ENCODE measurements around the gene SCAMP4. TPM values are rescaled to one million over a fixed set of nuclear protein-coding genes. Genes with fewer than 3 reads are reported as not detected.

The SCAMP4 gene
- total RNA-seq, 4 donors from 2014 or later = 49.8 to 144 (median 83.9) TPM

DNA sequence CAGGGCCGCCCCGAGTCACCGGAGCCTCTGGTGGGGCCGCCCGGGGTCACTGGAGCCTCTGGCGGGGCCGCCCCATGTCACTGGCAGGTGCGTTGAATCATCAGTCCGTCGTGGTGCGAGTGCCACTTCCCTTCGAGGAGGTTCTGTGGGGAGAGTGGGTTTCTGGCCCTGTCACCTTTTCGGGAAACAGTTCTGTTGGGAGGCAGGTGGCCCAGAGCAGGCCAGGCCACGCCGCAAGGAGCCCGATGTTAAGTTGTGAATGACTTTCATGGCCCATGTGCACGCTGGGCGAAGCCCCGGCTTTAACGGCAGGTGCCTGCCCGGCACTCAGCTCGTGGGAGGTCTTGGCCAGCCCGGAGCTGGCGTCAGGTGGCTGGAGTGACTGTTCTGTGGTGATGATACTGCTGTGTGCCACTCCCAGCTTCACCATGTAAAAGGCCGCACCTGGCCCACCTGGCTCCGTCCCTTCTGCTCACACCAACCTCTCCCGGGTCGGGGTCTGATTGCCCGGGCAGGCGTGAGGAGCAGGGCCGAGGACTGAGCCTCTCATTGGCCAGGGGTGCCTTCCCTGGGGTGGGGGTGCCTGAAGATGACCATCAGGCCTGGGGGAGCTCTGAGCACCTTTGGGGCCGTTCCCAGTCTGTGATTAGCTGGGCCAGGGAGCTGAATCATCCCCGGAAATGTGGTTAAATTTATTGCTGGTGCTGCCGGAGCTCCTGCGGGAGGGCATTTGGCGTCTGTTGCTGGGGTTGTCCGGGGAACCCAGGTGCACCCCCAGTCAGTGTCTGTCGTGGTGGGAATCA, 65.0 kb downstream of the SCAMP4 start:
- 74 to 78% methylated on average over 9 to 13 of the region's 38 CpGs for WGBS, 2 donors
- no peak overlapping the region for H3K27ac ChIP-seq

DNA sequence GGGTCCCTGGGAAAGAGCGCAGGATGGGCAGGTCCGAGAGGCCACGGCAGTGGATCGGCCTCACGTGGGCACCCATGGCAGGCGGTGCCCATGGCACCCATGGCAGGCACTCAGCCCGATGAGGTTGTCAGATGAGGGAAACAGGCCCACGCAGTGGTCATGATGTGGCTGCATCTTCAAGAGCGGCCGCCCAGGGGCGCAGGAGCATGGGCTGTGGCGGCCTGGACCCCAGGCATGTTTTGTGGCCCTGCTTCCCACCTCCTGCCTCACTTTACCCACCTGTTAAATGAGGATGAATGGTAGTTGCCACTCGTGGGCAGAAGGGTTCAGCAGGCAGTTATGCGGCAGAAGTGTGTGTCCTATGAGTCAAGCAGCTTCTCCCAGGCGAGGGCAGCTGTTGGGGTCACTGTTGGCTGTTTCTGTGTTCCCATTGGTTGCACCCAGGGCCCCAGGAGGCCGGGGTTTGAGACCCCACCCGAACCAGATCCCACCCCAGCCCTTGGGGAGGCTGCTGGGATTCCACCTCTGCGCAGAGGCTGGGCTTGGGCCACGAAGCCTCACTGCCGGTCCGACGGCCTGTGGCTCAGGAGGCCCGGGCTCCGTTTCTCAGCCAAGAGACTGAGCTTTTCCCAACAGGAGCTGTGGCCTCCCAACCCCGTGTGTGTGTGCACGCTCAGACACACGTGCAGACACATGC, 65.8 kb downstream of the SCAMP4 start:
- peaks cover 0 to 15% (median 3%) of the 10 kb centered on the region in 3 donors for H3K4me1 ChIP-seq
- no peaks in the 10 kb centered on the region for H3K9me3 ChIP-seq
- intact Hi-C loops (cut with DNase I) = loop anchor here (10.0 kb wide), 1 partner anchor 824 kb away; no protein-coding TSS in a partner anchor
- peaks cover 17 to 74% (median 20%) of the 10 kb centered on the region in 3 donors for H3K36me3 ChIP-seq
- DNase-seq = no peak
- H3K4me3 ChIP-seq = no peak overlapping the region
- H3K27me3 ChIP-seq = no peaks in the 10 kb centered on the region
- WGBS, 2 donors = 87 to 89% methylated on average over 9 to 14 of the region's 27 CpGs
- H3K27ac ChIP-seq = no peak overlapping the region
- no peak for TF ChIP-seq POLR2A (IDR thresholded peaks at IDR 0.05)
- TF ChIP-seq, protein P1, sequence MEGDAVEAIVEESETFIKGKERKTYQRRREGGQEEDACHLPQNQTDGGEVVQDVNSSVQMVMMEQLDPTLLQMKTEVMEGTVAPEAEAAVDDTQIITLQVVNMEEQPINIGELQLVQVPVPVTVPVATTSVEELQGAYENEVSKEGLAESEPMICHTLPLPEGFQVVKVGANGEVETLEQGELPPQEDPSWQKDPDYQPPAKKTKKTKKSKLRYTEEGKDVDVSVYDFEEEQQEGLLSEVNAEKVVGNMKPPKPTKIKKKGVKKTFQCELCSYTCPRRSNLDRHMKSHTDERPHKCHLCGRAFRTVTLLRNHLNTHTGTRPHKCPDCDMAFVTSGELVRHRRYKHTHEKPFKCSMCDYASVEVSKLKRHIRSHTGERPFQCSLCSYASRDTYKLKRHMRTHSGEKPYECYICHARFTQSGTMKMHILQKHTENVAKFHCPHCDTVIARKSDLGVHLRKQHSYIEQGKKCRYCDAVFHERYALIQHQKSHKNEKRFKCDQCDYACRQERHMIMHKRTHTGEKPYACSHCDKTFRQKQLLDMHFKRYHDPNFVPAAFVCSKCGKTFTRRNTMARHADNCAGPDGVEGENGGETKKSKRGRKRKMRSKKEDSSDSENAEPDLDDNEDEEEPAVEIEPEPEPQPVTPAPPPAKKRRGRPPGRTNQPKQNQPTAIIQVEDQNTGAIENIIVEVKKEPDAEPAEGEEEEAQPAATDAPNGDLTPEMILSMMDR (IDR thresholded peaks at IDR 0.05) = no peak

More for the DNA sequence above, 65.0 kb downstream of the SCAMP4 start:
- Histone ChIP-seq H3K4me1 (peaks cover 0 to 12% (median under 1%) of the 10 kb centered on the region in 3 donors), H3K36me3 (peaks cover 14 to 71% (median 14%) of the 10 kb centered on the region in 3 donors), H3K27me3 (no peaks in the 10 kb centered on the region), H3K4me3 (no peak overlapping the region), H3K9me3 (no peaks in the 10 kb centered on the region)
- no peak for DNase-seq
- intact Hi-C loops (cut with DNase I) = loop anchor here (10.0 kb wide), 1 partner anchor 825 kb away; no protein-coding TSS in a partner anchor
- TF ChIP-seq POLR2A (IDR thresholded peaks at IDR 0.05) = no peak
- TF ChIP-seq, protein P1 (IDR thresholded peaks at IDR 0.05) = no peak

DNA sequence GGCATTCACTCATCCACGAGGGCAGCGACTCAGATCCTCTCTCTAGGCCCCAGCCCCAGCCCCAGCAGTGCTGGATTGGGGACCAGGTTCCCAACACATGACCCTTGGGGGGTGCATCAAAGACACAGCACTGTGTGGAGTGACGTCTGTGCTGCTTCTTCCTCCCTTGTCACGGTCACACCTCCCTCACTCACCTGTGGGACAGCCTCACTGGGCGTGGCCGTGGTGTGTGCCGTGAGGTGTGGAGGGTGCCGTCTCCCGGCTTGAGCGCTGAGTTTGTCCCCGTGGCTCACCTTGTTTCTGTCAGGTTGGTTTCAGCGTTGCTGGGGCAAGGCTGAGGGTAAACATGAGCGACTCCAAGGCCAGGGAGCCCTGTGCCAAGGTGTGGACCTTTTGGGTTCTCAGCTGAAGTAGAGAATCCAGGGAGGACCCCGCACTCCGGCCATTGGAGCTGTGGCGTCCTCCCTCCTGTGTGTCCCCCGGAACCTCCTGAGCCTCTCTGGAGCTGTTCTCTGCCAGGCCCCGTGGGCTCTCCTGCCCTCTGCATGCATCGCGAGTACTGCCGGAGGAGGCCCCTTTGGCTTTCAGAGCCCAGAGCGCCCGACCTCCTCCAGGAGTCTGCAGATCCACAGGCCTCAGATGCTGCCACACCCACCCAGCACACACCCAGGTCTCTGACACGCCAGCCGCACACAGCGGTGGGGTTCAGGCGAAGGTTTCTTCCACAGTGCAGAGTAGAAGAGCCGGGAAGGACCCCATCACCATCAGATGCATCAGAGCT, 69.4 kb downstream of the SCAMP4 start:
- intact Hi-C loops (cut with DNase I) = loop anchor here (10.0 kb wide), 1 partner anchor 820 kb away; no protein-coding TSS in a partner anchor
- WGBS, 2 donors = 87% methylated on average over 9 to 15 of the region's 28 CpGs
- peaks cover 0 to 39% (median 3%) of the 10 kb centered on the region in 3 donors for H3K4me1 ChIP-seq

DNA sequence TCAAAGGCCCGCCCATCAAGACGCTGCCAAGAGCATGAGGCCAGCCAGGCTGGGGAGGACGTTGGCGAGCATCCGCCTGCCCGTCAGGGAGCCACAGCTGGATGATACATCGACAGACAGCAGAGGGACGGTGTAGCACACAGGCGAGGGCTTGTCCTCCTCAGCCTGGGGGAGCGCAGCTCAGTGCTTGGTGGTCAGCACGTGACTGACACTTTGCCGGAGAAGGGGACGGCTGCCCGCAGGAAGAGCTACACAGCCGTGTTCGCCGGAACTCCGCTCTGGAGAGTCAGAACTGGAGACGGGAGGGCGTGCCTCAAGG, 69.9 kb downstream of the SCAMP4 start:
- WGBS, 2 donors = 75 to 76% methylated on average over 4 of the region's 20 CpGs
- Histone ChIP-seq H3K9me3 (no peaks in the 10 kb centered on the region), H3K4me1 (peaks cover 0 to 39% (median 3%) of the 10 kb centered on the region in 3 donors), H3K36me3 (peaks cover 20 to 78% (median 20%) of the 10 kb centered on the region in 3 donors), H3K27ac (peak overlapping the region in 1 of 4 donors; percentile 14), H3K4me3 (no peak overlapping the region), H3K27me3 (no peaks in the 10 kb centered on the region)
- intact Hi-C loops (cut with DNase I) = loop anchor here (10.0 kb wide), 1 partner anchor 820 kb away; no protein-coding TSS in a partner anchor
- no peak for TF ChIP-seq POLR2A (IDR thresholded peaks at IDR 0.05)
- TF ChIP-seq, protein P1 (IDR thresholded peaks at IDR 0.05) = no peak
- DNase-seq = no peak

More for the DNA sequence above, 69.4 kb downstream of the SCAMP4 start:
- Histone ChIP-seq H3K36me3 (peaks cover 20 to 78% (median 20%) of the 10 kb centered on the region in 3 donors), H3K4me3 (no peak overlapping the region), H3K27ac (peak overlapping the region in 1 of 4 donors; percentile 14), H3K9me3 (no peaks in the 10 kb centered on the region), H3K27me3 (no peaks in the 10 kb centered on the region)
- no peak for TF ChIP-seq POLR2A (IDR thresholded peaks at IDR 0.05)
- TF ChIP-seq, protein P1 (IDR thresholded peaks at IDR 0.05) = no peak
- DNase-seq = no peak

Other genes with a start within 250 kb of the SCAMP4 start
- not detected for gene ONECUT3, start 151.9 kb upstream of the SCAMP4 start, total RNA-seq
- 1 to 10 TPM in 2 of 4 donors, under 1 TPM in 2; 0.57 to 3.0 (median 1.4) TPM for gene ATP8B3, start 93.1 kb upstream of the SCAMP4 start, total RNA-seq
- 10 to 100 TPM in 3 of 4 donors, 1 to 10 TPM in 1; 7.5 to 16.4 (median 15.4) TPM for gene REXO1, start 56.9 kb upstream of the SCAMP4 start, total RNA-seq
- gene KLF16, start 41.8 kb upstream of the SCAMP4 start, total RNA-seq = 10 to 100 TPM in 1 of 4 donors, 1 to 10 TPM in 3; 8.3 to 13.5 (median 9.1) TPM
- 10 to 100 TPM; 78.4 to 91.7 (median 82.9) TPM for gene ABHD17A, start 19.9 kb upstream of the SCAMP4 start, total RNA-seq
- 10 to 100 TPM in 2 of 4 donors, 1 to 10 TPM in 2; 4.7 to 20.4 (median 11.1) TPM for gene ADAT3, start within 50 bp of the SCAMP4 start, total RNA-seq
- gene CSNK1G2, start 35.8 kb downstream of the SCAMP4 start, total RNA-seq = 10 to 100 TPM; 40.4 to 68.9 (median 60.3) TPM
- gene BTBD2, start 110.3 kb downstream of the SCAMP4 start, total RNA-seq = 10 to 100 TPM; 42.3 to 79.0 (median 63.8) TPM
- gene MKNK2, start 145.8 kb downstream of the SCAMP4 start, total RNA-seq = 100 to 1,000 TPM; 147 to 300 (median 189) TPM
- gene MOB3A, start 190.9 kb downstream of the SCAMP4 start, total RNA-seq = 10 to 100 TPM; 22.9 to 26.9 (median 23.6) TPM
- gene IZUMO4, start 191.5 kb downstream of the SCAMP4 start, total RNA-seq = 10 to 100 TPM in 1 of 4 donors, 1 to 10 TPM in 2, not detected in 1; 3.0 to 11.4 (median 3.2) TPM
- 10 to 100 TPM; 47.7 to 99.9 (median 71.8) TPM for gene AP3D1, start 246.2 kb downstream of the SCAMP4 start, total RNA-seq

Measured in esophagus squamous epithelium (tissue), 5 donors.